Embryonic facial prominence (tissue), 1 donor: ENCODE measurements around the gene SLC11A1.

Experiments
- DNase-seq: peaks from one replicate; pipeline ENCODE4 v3.0.0-alpha.2; 2016; ENCODE audit errors: extremely low spot score

The SLC11A1 gene

GRCh38 chr2:218367415-218368149 is 14.5 kb upstream of the SLC11A1 start:
- no peak for DNase-seq

- no peak for DNase-seq
These were observed 13.9 kb upstream of the SLC11A1 start for GRCh38 chr2:218368150-218368528.

DNA sequence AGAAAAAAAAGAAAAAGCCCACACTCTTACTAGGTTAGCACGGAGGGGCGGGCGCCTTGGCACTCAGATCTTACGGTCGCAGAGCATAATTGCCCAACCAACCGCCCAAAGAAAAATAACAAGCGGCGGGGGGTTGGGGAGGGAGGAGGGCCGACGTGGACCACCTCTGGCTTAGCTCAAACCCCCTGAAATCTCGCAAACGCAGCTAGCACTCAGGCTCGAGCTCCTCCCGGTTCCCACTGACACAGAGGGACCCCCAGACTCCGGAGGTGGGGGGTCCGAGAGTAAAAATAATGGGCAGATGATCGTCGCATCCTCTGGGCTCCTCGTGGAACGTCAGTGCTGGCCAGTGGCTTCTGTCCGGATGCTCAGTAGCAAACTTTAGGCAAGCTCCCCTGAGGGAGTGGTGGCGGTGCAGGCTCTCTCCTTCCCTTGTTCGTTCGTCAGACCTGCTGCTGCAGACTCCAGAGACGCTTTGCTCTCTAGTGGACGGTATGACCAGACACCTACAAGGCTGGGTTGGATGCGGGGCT is 13.4 kb upstream of the SLC11A1 start:
- no peak for DNase-seq

DNA sequence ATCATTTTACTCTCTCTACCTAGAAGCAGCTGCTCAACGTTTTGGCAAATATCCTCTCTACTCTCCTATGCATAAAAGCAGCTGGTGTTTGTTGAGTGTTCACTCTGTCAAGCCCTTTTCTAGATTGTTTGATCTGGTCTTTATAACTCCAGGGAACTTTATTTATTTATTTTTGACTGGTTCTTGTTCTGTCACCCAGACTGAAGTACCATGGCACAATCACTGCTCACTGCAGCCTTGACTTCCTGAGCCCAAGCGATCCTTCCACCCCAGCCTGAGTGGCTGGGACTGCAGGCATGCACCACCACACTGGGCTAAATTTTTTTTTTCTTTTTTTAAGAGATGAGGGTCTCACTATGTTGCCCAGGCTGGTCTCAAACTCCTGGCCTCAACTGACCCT is 12.7 kb upstream of the SLC11A1 start:
- DNase-seq = no peak

DNA sequence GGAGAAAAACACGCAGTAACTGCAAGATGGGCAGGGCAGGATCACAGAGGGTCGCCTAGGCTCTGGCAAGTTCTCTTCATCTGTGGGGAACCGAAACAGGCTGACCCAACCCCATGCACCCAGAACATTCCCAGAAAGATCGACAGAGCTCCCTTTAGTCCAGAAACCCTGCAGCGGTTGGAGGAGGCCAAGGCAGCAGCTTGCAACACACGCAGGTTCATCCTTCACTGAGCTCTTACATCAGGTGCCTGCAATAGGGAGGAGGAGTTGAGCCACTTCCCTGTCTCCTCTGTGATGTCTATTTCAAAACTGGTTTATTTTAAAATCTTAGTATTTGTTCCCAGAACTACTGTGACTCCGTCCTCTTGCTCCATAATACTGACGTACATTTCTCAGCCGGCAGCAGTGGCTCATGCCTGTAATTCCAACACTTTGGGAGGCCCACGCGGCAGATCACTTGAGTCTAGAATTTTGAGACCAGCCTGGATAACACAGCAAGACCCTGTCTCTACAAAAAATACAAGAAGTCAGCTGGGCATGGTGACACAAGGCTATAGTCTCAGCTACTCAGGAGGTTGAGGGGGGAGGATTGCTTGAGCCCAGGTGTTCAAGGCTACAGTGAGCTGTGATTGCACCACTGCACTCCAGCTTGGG is 11.5 kb upstream of the SLC11A1 start:
- DNase-seq = no peak

GRCh38 chr2:218371983-218372350 is 10.1 kb upstream of the SLC11A1 start:
- no peak for DNase-seq

GRCh38 chr2:218374795-218375194 is 7.3 kb upstream of the SLC11A1 start:
- DNase-seq = no peak

DNA sequence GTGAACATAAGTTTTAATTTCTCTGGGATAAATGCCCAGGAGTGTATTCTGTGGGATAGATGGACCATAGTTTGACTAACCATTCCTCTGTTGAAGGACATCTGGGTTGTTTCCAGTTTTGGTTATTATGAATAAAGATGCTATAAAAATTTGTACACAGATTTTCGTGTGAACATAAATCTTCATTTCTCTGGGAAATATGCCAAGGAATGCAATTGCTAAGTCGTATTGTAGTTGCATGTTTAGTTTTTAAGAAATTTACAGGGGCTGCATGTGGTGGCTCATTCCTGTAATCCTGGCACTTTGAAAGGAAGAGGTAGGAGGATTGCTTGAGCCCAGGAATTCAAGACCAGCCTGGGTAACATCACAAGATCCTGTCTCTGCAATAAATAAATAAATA is 6.9 kb upstream of the SLC11A1 start:
- DNase-seq = no peak

DNA sequence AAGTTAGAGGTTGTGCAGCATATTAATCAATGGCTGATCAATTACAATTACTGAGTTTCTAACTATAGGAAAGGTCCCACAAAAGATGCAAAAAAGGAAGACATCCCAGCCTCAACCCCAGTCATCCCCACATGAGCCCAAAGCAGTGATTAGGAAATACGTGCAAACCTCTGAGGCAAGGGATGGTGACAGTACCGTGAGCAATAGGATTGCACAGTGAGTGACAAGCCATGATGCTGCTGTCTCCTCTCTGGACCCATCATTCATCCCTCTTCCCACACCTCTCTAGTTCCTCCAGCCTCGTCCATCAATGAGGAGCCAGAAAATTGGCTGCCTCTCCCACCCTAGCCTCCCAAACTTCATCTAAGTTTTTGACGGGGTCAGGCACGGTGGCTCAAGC is 4.0 kb upstream of the SLC11A1 start:
- DNase-seq = no peak

GRCh38 chr2:218382785-218383184 is 712 bp downstream of the SLC11A1 start:
- DNase-seq = no peak

GRCh38 chr2:218383892-218384519 is 1.9 kb downstream of the SLC11A1 start:
- DNase-seq = no peak

DNA sequence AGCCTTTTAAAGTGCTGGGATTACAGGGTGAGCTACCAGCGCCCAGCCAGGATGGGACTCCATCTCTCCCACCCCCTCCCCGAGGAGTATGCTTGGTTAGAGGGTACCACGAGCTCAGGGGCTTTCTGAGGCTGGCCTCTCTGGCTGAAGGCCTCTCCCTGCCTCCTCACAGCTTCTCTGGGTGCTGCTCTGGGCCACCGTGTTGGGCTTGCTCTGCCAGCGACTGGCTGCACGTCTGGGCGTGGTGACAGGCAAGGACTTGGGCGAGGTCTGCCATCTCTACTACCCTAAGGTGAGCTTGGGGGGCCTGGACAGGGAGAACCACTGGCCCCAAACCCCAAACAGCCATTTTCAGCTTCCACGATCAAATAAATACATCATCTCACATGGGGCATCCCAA is 2.9 kb downstream of the SLC11A1 start:
- DNase-seq = no peak

DNA sequence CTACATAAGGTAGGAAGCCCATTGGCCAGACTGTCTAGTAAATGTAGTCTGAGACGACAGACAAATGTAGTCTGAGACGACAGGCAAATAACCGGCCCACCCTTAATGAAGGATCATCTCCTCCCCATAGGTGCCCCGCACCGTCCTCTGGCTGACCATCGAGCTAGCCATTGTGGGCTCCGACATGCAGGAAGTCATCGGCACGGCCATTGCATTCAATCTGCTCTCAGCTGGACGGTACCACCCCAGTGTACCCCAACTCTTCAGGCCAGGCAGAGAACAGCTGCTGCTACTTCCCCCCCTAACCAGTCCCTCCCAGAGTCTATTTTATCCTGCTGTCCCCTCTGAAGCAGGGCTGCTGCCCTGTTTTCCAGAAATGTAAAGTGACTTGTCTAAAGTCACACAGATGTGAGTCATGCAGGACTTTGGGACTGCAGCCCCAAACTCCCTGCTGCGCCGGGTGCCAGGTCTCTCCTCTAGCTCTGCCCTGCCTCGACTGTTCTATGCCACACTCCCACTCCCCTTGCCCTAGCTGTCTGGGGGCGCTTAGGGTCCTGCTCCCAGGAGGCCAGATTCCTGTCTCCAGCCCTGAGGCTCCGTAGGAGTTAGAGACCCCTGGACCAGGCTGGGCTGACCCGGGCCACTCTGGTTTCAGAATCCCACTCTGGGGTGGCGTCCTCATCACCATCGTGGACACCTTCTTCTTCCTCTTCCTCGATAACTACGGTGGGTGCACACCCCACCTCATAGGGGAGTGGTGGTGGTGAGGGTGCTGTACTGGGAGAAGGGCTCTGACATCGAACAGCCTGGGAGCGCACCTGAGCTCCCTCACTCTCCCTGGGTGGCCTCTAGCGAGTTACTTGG is 4.7 kb downstream of the SLC11A1 start:
- DNase-seq = no peak

DNA sequence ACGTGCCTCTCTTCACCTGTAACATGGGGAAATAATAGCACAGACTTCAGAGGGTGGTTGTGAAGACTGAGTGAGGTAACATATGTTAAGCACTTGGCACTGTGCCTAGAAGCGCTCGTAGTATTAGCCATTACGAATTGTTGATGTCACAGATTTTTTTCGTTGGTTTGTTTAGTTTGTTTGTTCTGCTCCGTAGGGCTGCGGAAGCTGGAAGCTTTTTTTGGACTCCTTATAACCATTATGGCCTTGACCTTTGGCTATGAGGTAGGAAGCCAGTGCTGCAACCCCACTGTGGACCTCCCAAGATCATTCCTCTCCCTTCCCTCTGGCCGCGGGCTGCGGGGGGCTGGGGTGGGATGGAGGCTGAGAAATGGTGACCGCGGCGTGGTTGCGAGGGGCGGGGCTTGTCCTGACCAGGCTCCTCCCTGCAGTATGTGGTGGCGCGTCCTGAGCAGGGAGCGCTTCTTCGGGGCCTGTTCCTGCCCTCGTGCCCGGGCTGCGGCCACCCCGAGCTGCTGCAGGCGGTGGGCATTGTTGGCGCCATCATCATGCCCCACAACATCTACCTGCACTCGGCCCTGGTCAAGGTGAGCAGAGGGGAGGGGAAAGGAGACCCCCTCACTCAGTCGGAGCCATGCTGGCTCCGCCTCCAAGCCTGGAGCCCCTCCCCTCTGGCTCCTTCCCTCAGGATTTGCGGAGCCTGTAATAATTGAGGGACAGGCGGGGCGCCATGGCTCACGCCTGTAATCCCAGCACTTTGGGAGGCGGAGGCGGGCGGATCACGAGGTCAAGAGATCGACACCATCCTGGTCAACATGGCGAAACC is 5.5 kb downstream of the SLC11A1 start:
- DNase-seq = peak; percentile 87

GRCh38 chr2:218389333-218390150 is 7.5 kb downstream of the SLC11A1 start:
- no peak for DNase-seq

DNA sequence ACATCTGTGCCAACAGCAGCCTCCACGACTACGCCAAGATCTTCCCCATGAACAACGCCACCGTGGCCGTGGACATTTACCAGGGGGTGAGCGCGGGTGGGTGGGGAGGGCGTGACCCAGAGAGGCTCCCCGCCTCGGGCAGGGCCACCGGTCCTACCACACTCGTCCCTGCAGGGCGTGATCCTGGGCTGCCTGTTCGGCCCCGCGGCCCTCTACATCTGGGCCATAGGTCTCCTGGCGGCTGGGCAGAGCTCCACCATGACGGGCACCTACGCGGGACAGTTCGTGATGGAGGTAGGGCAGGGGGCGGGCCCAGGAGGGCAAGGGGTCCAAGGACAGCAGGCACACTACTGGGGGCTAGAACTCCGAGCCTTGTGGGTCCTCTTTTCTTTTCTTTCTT is 9.1 kb downstream of the SLC11A1 start:
- no peak for DNase-seq

GRCh38 chr2:218392459-218392858 is 10.4 kb downstream of the SLC11A1 start:
- DNase-seq = no peak

GRCh38 chr2:218392891-218393462 is 10.9 kb downstream of the SLC11A1 start:
- no peak for DNase-seq

DNA sequence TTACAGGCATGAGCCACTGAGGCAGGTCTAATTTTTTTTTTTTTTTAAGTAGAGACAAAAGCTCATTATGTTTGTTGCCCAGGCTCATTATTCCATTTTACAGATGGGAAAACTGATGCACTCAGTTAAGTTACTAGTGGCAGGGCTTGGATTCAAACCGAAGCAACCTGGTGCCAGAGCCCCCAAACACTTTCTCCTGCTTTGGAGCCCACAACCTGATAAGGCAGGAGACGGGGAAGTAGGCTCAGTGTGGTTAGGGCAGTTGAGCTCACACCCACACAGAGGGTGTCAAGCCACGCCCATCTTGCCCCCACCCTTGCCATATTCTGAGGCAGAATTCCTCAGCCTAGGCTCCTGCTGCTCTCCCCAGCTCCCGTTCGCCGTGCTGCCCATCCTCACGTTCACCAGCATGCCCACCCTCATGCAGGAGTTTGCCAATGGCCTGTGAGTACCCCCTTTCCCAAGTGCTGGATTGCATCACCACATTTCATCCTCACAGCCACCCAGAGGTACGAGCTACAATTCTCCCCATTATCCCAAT is 11.7 kb downstream of the SLC11A1 start:
- DNase-seq = no peak
